Measurements from ENCODE around the gene CRELD2.

DNA sequence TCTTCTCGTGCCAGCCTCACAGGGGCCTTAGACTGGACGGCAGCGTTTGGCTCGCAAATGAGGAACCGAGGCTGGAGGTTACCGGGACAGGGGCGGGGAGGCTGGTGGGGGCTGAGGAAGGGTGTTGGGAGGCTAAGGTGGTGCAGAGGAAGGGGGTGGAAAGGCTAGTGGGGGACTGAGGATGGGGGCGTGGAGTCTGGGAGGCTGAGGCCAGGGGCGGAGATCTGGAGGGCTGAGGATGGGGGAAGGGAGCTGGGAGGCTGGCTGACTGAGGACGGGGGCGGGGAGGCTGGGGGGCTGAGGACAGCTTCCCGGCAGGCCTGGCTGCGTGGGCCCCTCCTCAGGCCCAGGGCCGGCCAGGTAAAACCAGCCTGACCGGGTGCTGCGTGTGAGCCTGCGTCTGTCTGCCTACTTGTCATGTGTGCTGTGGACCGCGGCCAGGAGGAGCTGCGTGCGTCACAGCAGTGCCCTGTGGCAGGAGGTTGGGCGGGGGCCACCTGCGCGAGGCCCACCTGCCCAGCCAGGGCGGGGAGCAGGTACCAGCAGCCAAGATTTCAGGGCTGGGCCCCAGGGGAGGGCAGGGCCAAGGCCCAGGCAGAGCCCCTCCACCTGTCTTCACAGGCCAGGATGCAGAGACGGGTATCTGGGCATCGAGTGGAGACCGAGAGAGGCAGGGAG lies 32.7 kb downstream of the CRELD2 start:
- TF ChIP-seq, protein P1, sequence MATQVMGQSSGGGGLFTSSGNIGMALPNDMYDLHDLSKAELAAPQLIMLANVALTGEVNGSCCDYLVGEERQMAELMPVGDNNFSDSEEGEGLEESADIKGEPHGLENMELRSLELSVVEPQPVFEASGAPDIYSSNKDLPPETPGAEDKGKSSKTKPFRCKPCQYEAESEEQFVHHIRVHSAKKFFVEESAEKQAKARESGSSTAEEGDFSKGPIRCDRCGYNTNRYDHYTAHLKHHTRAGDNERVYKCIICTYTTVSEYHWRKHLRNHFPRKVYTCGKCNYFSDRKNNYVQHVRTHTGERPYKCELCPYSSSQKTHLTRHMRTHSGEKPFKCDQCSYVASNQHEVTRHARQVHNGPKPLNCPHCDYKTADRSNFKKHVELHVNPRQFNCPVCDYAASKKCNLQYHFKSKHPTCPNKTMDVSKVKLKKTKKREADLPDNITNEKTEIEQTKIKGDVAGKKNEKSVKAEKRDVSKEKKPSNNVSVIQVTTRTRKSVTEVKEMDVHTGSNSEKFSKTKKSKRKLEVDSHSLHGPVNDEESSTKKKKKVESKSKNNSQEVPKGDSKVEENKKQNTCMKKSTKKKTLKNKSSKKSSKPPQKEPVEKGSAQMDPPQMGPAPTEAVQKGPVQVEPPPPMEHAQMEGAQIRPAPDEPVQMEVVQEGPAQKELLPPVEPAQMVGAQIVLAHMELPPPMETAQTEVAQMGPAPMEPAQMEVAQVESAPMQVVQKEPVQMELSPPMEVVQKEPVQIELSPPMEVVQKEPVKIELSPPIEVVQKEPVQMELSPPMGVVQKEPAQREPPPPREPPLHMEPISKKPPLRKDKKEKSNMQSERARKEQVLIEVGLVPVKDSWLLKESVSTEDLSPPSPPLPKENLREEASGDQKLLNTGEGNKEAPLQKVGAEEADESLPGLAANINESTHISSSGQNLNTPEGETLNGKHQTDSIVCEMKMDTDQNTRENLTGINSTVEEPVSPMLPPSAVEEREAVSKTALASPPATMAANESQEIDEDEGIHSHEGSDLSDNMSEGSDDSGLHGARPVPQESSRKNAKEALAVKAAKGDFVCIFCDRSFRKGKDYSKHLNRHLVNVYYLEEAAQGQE (IDR thresholded peaks at IDR 0.05; ENCODE audit: insufficient read depth in 1 of 2, low read depth in 2 of 2, low read length in 2 of 2): no peak
- TF ChIP-seq POLR2AphosphoS5 (IDR thresholded peaks at IDR 0.05; ENCODE audit: low read depth, low read length) (no peak), TAF1 (IDR thresholded peaks at IDR 0.05; ENCODE audit: borderline replicate concordance, insufficient read depth, low read length) (no peak), FOXP2 (optimal IDR thresholded peaks at IDR 0.05; ENCODE audit: borderline replicate concordance, extremely low read depth, extremely low read length, insufficient read depth) (no peak), SIN3A (IDR thresholded peaks at IDR 0.05; ENCODE audit: borderline replicate concordance, insufficient read depth, low read length) (no peak)

Measured in PFSK-1 (cell line).